H1 (cell line): Measurements from ENCODE around the gene TYW1B. TPM values are rescaled to one million over a fixed set of nuclear protein-coding genes. Genes with fewer than 3 reads are reported as not detected.
"Not testable (repeated sequence)": the region's sequence is repeated elsewhere in the genome, so short reads cannot be mapped to it uniquely, and the experiment has no call there.

Experiments
- CTCF ChIA-PET: fragments of 300-600 bp; sonication (Branson Sonifier 250); formaldehyde crosslinking; loops from one replicate; lab custom pipeline; 2021; ENCODE audit not compliant: partially characterized antibody; lab: Charles Lee
- POLR2A ChIA-PET: fragments of 300-600 bp; sonication (Branson Sonifier 250); formaldehyde crosslinking; loops from one replicate; lab custom pipeline; 2021; ENCODE audit warnings: inconsistent platforms; ENCODE audit not compliant: partially characterized antibody; lab: Charles Lee
- DNase-seq, 2 experiments: peaks; one replicate each; pipeline versions ENCODE4 v3.0.0 to v3.0.0-alpha.2; 2010 to 2022; ENCODE audit warnings: low spot score in 2 of 2, low read depth in 1 of 2, mixed read lengths in 1 of 2
- FAIRE-seq: peaks from 2 replicates; lab custom pipeline; 2011; peaks lifted over from hg19 to GRCh38; lab: Jason Lieb, UNC
- H2AFZ ChIP-seq: 2 replicates; pipeline ENCODE4 v1.8.1; 2012; ENCODE audit warnings: low read length, inconsistent platforms
- H2AK5ac ChIP-seq: 2 replicates; pipeline ENCODE4 v1.6.1; 2013; ENCODE audit warnings: low read depth, low read length
- H2BK120ac ChIP-seq: replicated peaks from 2 replicates; pipeline ENCODE3; 2013; ENCODE audit warnings: low read depth, low read length, inconsistent platforms
- H2BK12ac ChIP-seq: 2 replicates; pipeline ENCODE4 v1.6.1; 2013; ENCODE audit warnings: low read depth, low read length
- H2BK15ac ChIP-seq: 2 replicates; pipeline ENCODE4 v1.6.1; 2013; ENCODE audit warnings: low read length
- H2BK20ac ChIP-seq: 2 replicates; pipeline ENCODE4 v1.6.1; 2013; ENCODE audit warnings: low read length
- H2BK5ac ChIP-seq: 2 replicates; pipeline ENCODE4 v1.6.1; 2013; ENCODE audit warnings: low read depth, low read length
- H3K14ac ChIP-seq: 2 replicates; pipeline ENCODE4 v1.6.1; 2013; ENCODE audit warnings: inconsistent platforms; ENCODE audit not compliant: insufficient read length
- H3K18ac ChIP-seq: 2 replicates; pipeline ENCODE4 v1.6.1; 2013; ENCODE audit warnings: low read length; ENCODE audit errors: extremely low read depth
- H3K23ac ChIP-seq: 2 replicates; pipeline ENCODE4 v1.6.1; 2013; ENCODE audit warnings: inconsistent platforms; ENCODE audit not compliant: insufficient read length
- H3K23me2 ChIP-seq: 2 replicates; pipeline ENCODE4 v1.6.1; 2013; ENCODE audit warnings: low read depth, low read length
- H3K27ac ChIP-seq: 2 replicates; pipeline ENCODE4 v1.6.1; 2011; ENCODE audit warnings: low read depth, low read length, inconsistent platforms
- H3K27me3 ChIP-seq, 4 experiments: replicated peaks in 1 of 4; 1 replicate in 1 of 4; 2 replicates in 3 of 4; pipeline versions ENCODE4 v1.6.1 to v1.8.1; 2011 to 2013; ENCODE audit warnings: low read length in 3 of 4, mild to moderate bottlenecking in 3 of 4, inconsistent platforms in 2 of 4, mixed read lengths in 2 of 4, moderate library complexity in 1 of 4; ENCODE audit not compliant: control insufficient read depth in 3 of 4, insufficient read depth in 3 of 4; ENCODE audit errors: extremely low read depth in 1 of 4
- H3K36me3 ChIP-seq, 4 experiments: 2 replicates each; pipeline versions ENCODE4 v1.6.1 to v1.8.1; 2011 to 2013; ENCODE audit warnings: mild to moderate bottlenecking in 4 of 4, low read length in 3 of 4, moderate library complexity in 2 of 4, control low read depth in 1 of 4, inconsistent platforms in 1 of 4; ENCODE audit not compliant: insufficient read depth in 4 of 4, control insufficient read depth in 2 of 4
- H3K4ac ChIP-seq: replicated peaks from 2 replicates; pipeline ENCODE3; 2013; ENCODE audit warnings: low read length, low read depth, mixed read lengths, inconsistent platforms; ENCODE audit not compliant: insufficient read length
- H3K4me1 ChIP-seq, 4 experiments: replicated peaks in 1 of 4; 1 replicate in 1 of 4; 2 replicates in 3 of 4; pipeline versions ENCODE4 v1.6.1 to v1.8.1; 2011 to 2013; ENCODE audit warnings: low read length in 3 of 4, inconsistent platforms in 2 of 4, mixed read lengths in 1 of 4; ENCODE audit not compliant: insufficient read depth in 4 of 4, control insufficient read depth in 3 of 4
- H3K4me2 ChIP-seq, 2 experiments: 2 replicates each; pipeline versions ENCODE4 v1.6.1 to v1.8.1; 2011 to 2013; ENCODE audit warnings: low read depth in 2 of 2, low read length in 2 of 2, control low read depth in 1 of 2, inconsistent platforms in 1 of 2, mild to moderate bottlenecking in 1 of 2; ENCODE audit not compliant: insufficient read depth in 1 of 2
- H3K4me3 ChIP-seq, 4 experiments: fragments of 200-600, 300-600 bp in 1 of 4; sonication (generic), shearing (Covaris generic), sonication (Bioruptor Twin) in 1 of 4; 2 replicates each; pipeline versions ENCODE4 v1.5.1 to v1.8.1; 2011 to 2016; ENCODE audit warnings: low read length in 4 of 4, low read depth in 3 of 4, control low read depth in 2 of 4, inconsistent platforms in 2 of 4, mild to moderate bottlenecking in 2 of 4, mixed read lengths in 1 of 4, moderate library complexity in 1 of 4; ENCODE audit not compliant: insufficient read depth in 2 of 4; ENCODE audit errors: extremely low read depth in 1 of 4
- H3K56ac ChIP-seq: replicated peaks from 2 replicates; pipeline ENCODE3; 2013; ENCODE audit warnings: low read depth, mild to moderate bottlenecking, mixed read lengths, low read length, inconsistent platforms; ENCODE audit not compliant: insufficient read length
- H3K79me1 ChIP-seq: 2 replicates; pipeline ENCODE4 v1.6.1; 2013; ENCODE audit warnings: low read depth, low read length, control low read depth
- H3K79me2 ChIP-seq, 2 experiments: 2 replicates each; pipeline versions ENCODE4 v1.6.1 to v1.8.1; 2012 to 2013; ENCODE audit warnings: low read length in 2 of 2, mild to moderate bottlenecking in 2 of 2, inconsistent platforms in 1 of 2; ENCODE audit not compliant: insufficient read depth in 2 of 2, control insufficient read depth in 1 of 2
- H3K9ac ChIP-seq, 4 experiments: replicated peaks in 1 of 4; 1 replicate in 1 of 4; 2 replicates in 3 of 4; pipeline versions ENCODE4 v1.6.1 to v1.8.1; 2011 to 2013; ENCODE audit warnings: low read depth in 3 of 4, low read length in 3 of 4, control low read depth in 2 of 4, mild to moderate bottlenecking in 2 of 4, moderate library complexity in 2 of 4, inconsistent platforms in 1 of 4; ENCODE audit errors: extremely low read depth in 1 of 4
- H3K9me3 ChIP-seq, 2 experiments: 2 replicates each; pipeline versions ENCODE4 v1.6.1 to v1.8.1; 2012 to 2013; ENCODE audit warnings: mild to moderate bottlenecking in 2 of 2, moderate library complexity in 2 of 2, control low read depth in 1 of 2, inconsistent platforms in 1 of 2, low read depth in 1 of 2, low read length in 1 of 2, mixed read lengths in 1 of 2; ENCODE audit not compliant: insufficient read depth in 2 of 2
- H4K20me1 ChIP-seq, 2 experiments: replicated peaks in 1 of 2; 2 replicates each; pipeline versions ENCODE3 to v1.8.1; 2011 to 2013; ENCODE audit warnings: inconsistent platforms in 2 of 2, low read length in 2 of 2, mild to moderate bottlenecking in 1 of 2; ENCODE audit not compliant: insufficient read depth in 2 of 2, control insufficient read depth in 1 of 2
- H4K5ac ChIP-seq: 2 replicates; pipeline ENCODE4 v1.6.1; 2013; ENCODE audit warnings: low read length, low read depth, mixed read lengths, inconsistent platforms; ENCODE audit not compliant: insufficient read length
- H4K8ac ChIP-seq: 2 replicates; pipeline ENCODE4 v1.8.0; 2013; ENCODE audit warnings: mild to moderate bottlenecking, moderate library complexity, low read length, inconsistent platforms; ENCODE audit not compliant: insufficient read depth; ENCODE audit errors: extremely low read depth
- H4K91ac ChIP-seq: replicated peaks from 2 replicates; pipeline ENCODE3; 2013; ENCODE audit warnings: low read length, mixed read lengths, inconsistent platforms; ENCODE audit not compliant: insufficient read length
- WGBS, 2 experiments: shearing (Covaris generic) in 1 of 2; methylation state at CpG; one replicate each; pipeline versions ENCODE4 v1.1.6 to v1.1.7; 2013 to 2015; ENCODE audit warnings: low lambda C conversion rate in 2 of 2, mixed read lengths in 2 of 2, inconsistent platforms in 1 of 2, low coverage in 1 of 2, missing lambda C conversion rate in 1 of 2; ENCODE audit not compliant: insufficient replicate concordance in 2 of 2, insufficient coverage in 1 of 2, insufficient read length in 1 of 2; ENCODE audit errors: extremely low coverage in 1 of 2, missing lambda C conversion rate in 1 of 2; 5-methylcytosine and 5-hydroxymethylcytosine counted together
- polyA plus RNA-seq, 7 experiments: library from polyadenylated mRNA; depleted of rRNA in 3 of 7; stranded (reverse) in 5 of 7; unstranded in 2 of 7; fragments of >200 nt in 5 of 7; fragments of 200-250 nt in 2 of 7; gene quantifications; 1 replicate in 5 of 7; 2 replicates in 1 of 7; 4 replicates in 1 of 7; pipeline versions ENCODE4 v1.2.1 to v1.2.3, GENCODE V29; 2011 to 2013; ENCODE audit warnings: missing spikeins in 2 of 7, mixed read lengths in 2 of 7
- total RNA-seq: library from RNA; stranded (reverse); fragmentation: NEBNext Ultra II Directional; extraction: Animal tissue kit (Norgen Biotek cat#: 25700); gene quantifications from 2 replicates; pipeline ENCODE4 v1.2.1, GENCODE V29; 2021

TYW1B gene
- total and polyA plus RNA-seq, 2 of the 8 experiments (the other 6 are each of a cell fraction or from before 2014, with no cell fraction given), result 6.8 to 12.6 TPM

- H3K9me3 ChIP-seq, H2BK5ac ChIP-seq, H3K23me2 ChIP-seq, H3K56ac ChIP-seq, DNase-seq, H2AK5ac ChIP-seq, H3K79me2 ChIP-seq, H2BK120ac ChIP-seq, H2BK12ac ChIP-seq, H4K8ac ChIP-seq, H3K4me2 ChIP-seq, H3K27me3 ChIP-seq, H3K4ac ChIP-seq, H2AFZ ChIP-seq, POLR2A ChIA-PET, FAIRE-seq, H3K18ac ChIP-seq, H3K14ac ChIP-seq, H3K9ac ChIP-seq, H3K4me1 ChIP-seq, H4K91ac ChIP-seq, H3K4me3 ChIP-seq, H3K79me1 ChIP-seq, H3K36me3 ChIP-seq, H2BK20ac ChIP-seq, H3K23ac ChIP-seq, H4K5ac ChIP-seq, H4K20me1 ChIP-seq, H3K27ac ChIP-seq, H2BK15ac ChIP-seq: not testable (repeated sequence)
- WGBS, 2 experiments, result 91% methylated on average over 9 of the region's 9 CpGs; no CpG with 5 or more reads in 1 of the 2 experiments
- CTCF ChIA-PET, result interaction anchor here (1.1 to 1.7 kb wide), 3 partner anchors 38 to 57 kb away, joined by 3 to 4 read pairs (median 3); no protein-coding TSS in a partner anchor
These were observed 30.9 kb upstream of the TYW1B start for GRCh38 chr7:72858846-72859400.

GRCh38 chr7:72857925-72858324 lies 29.9 kb upstream of the TYW1B start:
- H2BK12ac ChIP-seq, H4K8ac ChIP-seq, H3K4me1 ChIP-seq, H2AK5ac ChIP-seq, H2BK5ac ChIP-seq, H3K9ac ChIP-seq, H4K20me1 ChIP-seq, H3K23ac ChIP-seq, H3K4me3 ChIP-seq, H3K18ac ChIP-seq, H3K27me3 ChIP-seq, H2BK120ac ChIP-seq, H4K91ac ChIP-seq, DNase-seq, FAIRE-seq, H3K56ac ChIP-seq, H4K5ac ChIP-seq, H3K36me3 ChIP-seq, H2BK20ac ChIP-seq, H3K79me2 ChIP-seq, POLR2A ChIA-PET, H3K9me3 ChIP-seq, H3K79me1 ChIP-seq, H3K14ac ChIP-seq, H3K4ac ChIP-seq, H2BK15ac ChIP-seq, H3K27ac ChIP-seq, H3K23me2 ChIP-seq, H3K4me2 ChIP-seq, H2AFZ ChIP-seq: not testable (repeated sequence)
- CTCF ChIA-PET, result interaction anchor here (0.9 to 1.7 kb wide), 4 partner anchors 37 to 878 kb away, joined by 3 to 4 read pairs (median 3); no protein-coding TSS in a partner anchor
- 79% methylated on average over 1 of the region's 1 CpG; no CpG with 5 or more reads in 1 of the 2 experiments for WGBS, 2 experiments
